ENCODE measurements around the gene MUCL3.
"Not testable (repeated sequence)": the region's sequence is repeated elsewhere in the genome, so short reads cannot be mapped to it uniquely, and the experiment has no call there.

MUCL3 gene

GRCh38 chr6:30940361-30940986 is at the start of gene MUCL3:
Gene MUCL3, plus strand, starts transcription at chr6:30940973. Its CDS starts 27 bp downstream, at chr6:30941000.
- DNase-seq (ENCODE audit: low read depth): no peak

GRCh38 chr6:30891450-30891723 is 49.4 kb upstream of the MUCL3 start:
- no peak for DNase-seq (ENCODE audit: low read depth)

GRCh38 chr6:30891816-30892538 is 48.8 kb upstream of the MUCL3 start:
- no peak for DNase-seq (ENCODE audit: low read depth)

GRCh38 chr6:30893001-30893591 is 47.7 kb upstream of the MUCL3 start:
- DNase-seq (ENCODE audit: low read depth): no peak

GRCh38 chr6:30893666-30894065 is 47.1 kb upstream of the MUCL3 start:
- DNase-seq (ENCODE audit: low read depth): no peak

- no peak for DNase-seq (ENCODE audit: low read depth)
These were observed 46.4 kb upstream of the MUCL3 start for GRCh38 chr6:30894381-30894780.

GRCh38 chr6:30894935-30895334 is 45.8 kb upstream of the MUCL3 start:
- DNase-seq (ENCODE audit: low read depth): no peak

GRCh38 chr6:30895343-30895742 is 45.4 kb upstream of the MUCL3 start:
- DNase-seq (ENCODE audit: low read depth): no peak

- DNase-seq (ENCODE audit: low read depth): no peak
These were observed 44.2 kb upstream of the MUCL3 start for GRCh38 chr6:30896541-30896940.

- no peak for DNase-seq (ENCODE audit: low read depth)
These were observed 42.9 kb upstream of the MUCL3 start for GRCh38 chr6:30897882-30898281.

GRCh38 chr6:30898750-30899360 is 41.9 kb upstream of the MUCL3 start:
- DNase-seq (ENCODE audit: low read depth): no peak

GRCh38 chr6:30900863-30901417 is 39.8 kb upstream of the MUCL3 start:
- no peak for DNase-seq (ENCODE audit: low read depth)

- no peak for DNase-seq (ENCODE audit: low read depth)
These were observed 39.3 kb upstream of the MUCL3 start for GRCh38 chr6:30901436-30901835.

- DNase-seq (ENCODE audit: low read depth): not testable (repeated sequence)
These were observed 38.6 kb upstream of the MUCL3 start for GRCh38 chr6:30902196-30902595.

GRCh38 chr6:30902709-30903108 is 38.1 kb upstream of the MUCL3 start:
- no peak for DNase-seq (ENCODE audit: low read depth)

- DNase-seq (ENCODE audit: low read depth): no peak
These were observed 37.5 kb upstream of the MUCL3 start for GRCh38 chr6:30903236-30903635.

GRCh38 chr6:30907290-30907757 is 33.4 kb upstream of the MUCL3 start:
- not testable (repeated sequence) for DNase-seq (ENCODE audit: low read depth)

GRCh38 chr6:30907758-30908591 is 32.8 kb upstream of the MUCL3 start, which contains the start of gene GTF2H4:
Gene GTF2H4, plus strand, starts transcription at chr6:30908207.
- DNase-seq (ENCODE audit: low read depth): peak; percentile 89

GRCh38 chr6:30908700-30909099 is 32.1 kb upstream of the MUCL3 start:
- no peak for DNase-seq (ENCODE audit: low read depth)

- not testable (repeated sequence) for DNase-seq (ENCODE audit: low read depth)
These were observed 30.3 kb upstream of the MUCL3 start for GRCh38 chr6:30910473-30910872.

GRCh38 chr6:30912746-30913520 is 27.8 kb upstream of the MUCL3 start:
- DNase-seq (ENCODE audit: low read depth): no peak

All from stimulated activated CD8-positive, alpha-beta memory T cell treated with anti-CD3 and anti-CD28 coated beads, Interleukin-12 subunit alpha, Interleukin-12 subunit beta, amount 100 ng/mL, for 4 hours (primary cell).